Measurements from ENCODE around the gene ATG7. TPM values are rescaled to one million over a fixed set of nuclear protein-coding genes. Genes with fewer than 3 reads are reported as not detected.

ATG7 gene
- total RNA-seq, 4 donors from 2014 or later: 54.8 to 126 (median 100) TPM

DNA sequence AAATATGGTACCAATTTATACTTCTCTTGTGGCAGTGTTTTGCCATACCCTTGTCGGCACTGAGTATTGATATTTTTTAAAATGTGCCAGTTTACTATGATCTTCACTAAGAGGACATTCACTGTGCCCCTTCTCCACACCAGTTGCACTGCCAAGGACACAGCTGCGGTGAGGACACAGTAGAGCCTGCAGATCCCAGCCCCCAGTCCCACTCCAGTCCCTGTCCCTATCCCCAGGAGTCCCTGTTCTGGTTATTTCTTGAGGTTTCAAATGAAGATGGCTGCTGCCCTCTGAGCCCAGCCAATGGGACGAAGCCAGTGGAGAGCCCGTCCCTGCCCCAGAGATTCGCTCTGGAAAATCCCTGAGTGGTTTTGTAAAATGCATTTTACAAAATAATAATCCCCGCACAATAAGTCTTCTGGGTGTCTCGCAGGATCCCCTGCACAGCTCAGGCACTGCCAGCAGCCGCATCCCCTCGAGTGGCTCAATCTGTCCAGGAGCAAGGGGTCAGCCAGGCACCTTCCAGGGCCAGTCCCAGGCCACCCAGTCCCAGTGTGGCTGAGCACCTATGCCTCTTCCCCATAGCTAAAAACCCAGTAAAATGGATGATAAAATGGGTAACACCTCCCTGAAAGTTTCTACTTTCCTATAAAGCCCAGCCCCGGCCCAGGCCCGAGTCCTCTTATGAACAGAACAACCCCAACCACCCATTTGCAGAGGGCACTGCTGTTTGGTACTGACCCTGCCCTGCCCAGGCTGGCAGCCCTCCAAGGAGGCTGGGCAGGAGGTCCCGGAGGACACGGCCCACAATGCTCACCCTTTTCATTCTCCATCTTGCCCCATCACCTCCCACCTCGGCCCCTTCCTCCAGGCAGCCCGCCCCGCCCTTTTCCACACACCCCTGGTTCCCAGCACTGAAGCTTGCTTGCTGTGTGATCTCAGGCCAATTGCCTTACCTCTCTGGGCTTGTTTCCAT lies 280.4 kb downstream of the ATG7 start:
- TF ChIP-seq POLR2A (IDR thresholded peaks at IDR 0.05): no peak
- TF ChIP-seq, protein P1, sequence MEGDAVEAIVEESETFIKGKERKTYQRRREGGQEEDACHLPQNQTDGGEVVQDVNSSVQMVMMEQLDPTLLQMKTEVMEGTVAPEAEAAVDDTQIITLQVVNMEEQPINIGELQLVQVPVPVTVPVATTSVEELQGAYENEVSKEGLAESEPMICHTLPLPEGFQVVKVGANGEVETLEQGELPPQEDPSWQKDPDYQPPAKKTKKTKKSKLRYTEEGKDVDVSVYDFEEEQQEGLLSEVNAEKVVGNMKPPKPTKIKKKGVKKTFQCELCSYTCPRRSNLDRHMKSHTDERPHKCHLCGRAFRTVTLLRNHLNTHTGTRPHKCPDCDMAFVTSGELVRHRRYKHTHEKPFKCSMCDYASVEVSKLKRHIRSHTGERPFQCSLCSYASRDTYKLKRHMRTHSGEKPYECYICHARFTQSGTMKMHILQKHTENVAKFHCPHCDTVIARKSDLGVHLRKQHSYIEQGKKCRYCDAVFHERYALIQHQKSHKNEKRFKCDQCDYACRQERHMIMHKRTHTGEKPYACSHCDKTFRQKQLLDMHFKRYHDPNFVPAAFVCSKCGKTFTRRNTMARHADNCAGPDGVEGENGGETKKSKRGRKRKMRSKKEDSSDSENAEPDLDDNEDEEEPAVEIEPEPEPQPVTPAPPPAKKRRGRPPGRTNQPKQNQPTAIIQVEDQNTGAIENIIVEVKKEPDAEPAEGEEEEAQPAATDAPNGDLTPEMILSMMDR (IDR thresholded peaks at IDR 0.05): no peak
- no peaks in the 10 kb centered on the region for H3K27me3 ChIP-seq
- H3K36me3 ChIP-seq: no peaks in the 10 kb centered on the region
- no peak overlapping the region for H3K4me3 ChIP-seq
- DNase-seq: no peak
- intact Hi-C loops (cut with DNase I; ENCODE audit: low total_unique reads): no loop called here
- H3K27ac ChIP-seq: no peak overlapping the region
- no peaks in the 10 kb centered on the region for H3K9me3 ChIP-seq
- peaks cover 7 to 32% of the 10 kb centered on the region in 2 donors for H3K4me1 ChIP-seq

DNA sequence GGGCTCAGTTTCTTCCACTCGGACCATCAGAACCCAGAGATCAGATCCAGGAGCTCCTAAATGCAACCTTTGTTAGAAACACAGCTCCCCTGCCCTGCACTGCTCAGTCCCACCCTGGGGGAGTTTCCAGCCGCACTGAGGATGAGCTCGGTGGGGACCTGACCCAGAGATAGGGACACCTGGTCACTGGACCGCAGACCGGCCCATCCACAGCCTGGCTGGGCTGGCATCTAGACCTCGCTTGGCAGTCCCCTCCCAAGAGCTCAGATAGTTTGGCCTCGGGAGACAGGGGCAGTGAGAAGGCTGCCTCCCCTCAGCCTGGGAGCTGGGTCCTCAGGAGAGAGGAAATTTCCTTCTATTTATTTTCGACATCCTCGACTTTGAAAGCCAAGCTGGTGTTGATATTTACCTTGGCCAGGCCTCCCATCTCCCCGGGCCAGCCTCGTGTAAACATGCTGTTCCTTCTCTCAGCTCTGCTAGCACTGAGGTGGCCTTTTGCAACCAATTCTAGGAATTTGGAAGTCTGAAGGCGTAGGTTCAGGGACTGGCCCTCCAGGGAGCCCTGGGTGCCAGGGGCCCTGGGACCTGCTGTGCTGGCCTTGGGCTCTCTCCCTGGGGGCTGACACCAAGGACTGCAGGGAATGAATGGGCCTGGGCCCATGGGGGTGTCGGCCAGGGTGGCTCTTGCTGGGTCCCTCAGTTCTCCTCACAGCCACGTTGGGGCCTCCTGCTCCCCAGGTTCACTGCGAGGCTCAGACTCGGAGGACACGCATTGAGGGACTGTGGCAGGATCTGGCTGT lies 281.4 kb downstream of the ATG7 start:
- H3K9me3 ChIP-seq: no peaks in the 10 kb centered on the region
- no peaks in the 10 kb centered on the region for H3K36me3 ChIP-seq
- intact Hi-C loops (cut with DNase I; ENCODE audit: low total_unique reads): no loop called here
- no peak for DNase-seq
- H3K4me1 ChIP-seq: peaks cover 12 to 32% of the 10 kb centered on the region in 2 donors
- H3K4me3 ChIP-seq: no peak overlapping the region
- no peaks in the 10 kb centered on the region for H3K27me3 ChIP-seq
- H3K27ac ChIP-seq: peak overlapping the region; percentile 36 to 63
- TF ChIP-seq, protein P1 (IDR thresholded peaks at IDR 0.05): no peak
- no peak for TF ChIP-seq POLR2A (IDR thresholded peaks at IDR 0.05)

DNA sequence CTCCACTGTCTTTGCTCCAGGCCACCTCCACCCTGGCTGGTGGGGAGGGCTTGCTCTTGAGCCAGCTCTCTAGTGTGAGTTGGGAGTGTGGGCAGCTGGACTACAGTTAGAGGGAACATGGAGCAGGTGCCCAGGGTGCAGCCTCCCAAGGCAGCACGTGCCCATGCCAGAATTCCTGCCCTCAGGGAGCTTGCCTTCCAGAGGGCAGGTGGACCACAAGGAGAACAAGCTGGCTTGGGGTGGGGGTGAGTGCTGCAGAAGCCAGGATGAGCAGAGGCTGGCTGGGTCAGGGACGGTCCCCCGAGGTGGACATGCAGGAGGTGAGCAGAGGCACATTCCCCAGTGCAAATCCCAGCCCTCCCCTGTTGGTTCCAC lies 282.0 kb downstream of the ATG7 start:
- Histone ChIP-seq H3K9me3 (no peaks in the 10 kb centered on the region), H3K27me3 (no peaks in the 10 kb centered on the region), H3K27ac (peak overlapping the region; percentile 36 to 88), H3K4me1 (peaks cover 12 to 32% of the 10 kb centered on the region in 2 donors), H3K36me3 (no peaks in the 10 kb centered on the region), H3K4me3 (no peak overlapping the region)
- DNase-seq: peak in 1 of 2 donors; percentile 33
- intact Hi-C loops (cut with DNase I; ENCODE audit: low total_unique reads): no loop called here
- TF ChIP-seq, protein P1 (IDR thresholded peaks at IDR 0.05): no peak
- TF ChIP-seq POLR2A (IDR thresholded peaks at IDR 0.05): no peak

- DNase-seq: no peak
- intact Hi-C loops (cut with DNase I; ENCODE audit: low total_unique reads): no loop called here
- peaks cover 12 to 32% of the 10 kb centered on the region in 2 donors for H3K4me1 ChIP-seq
These were observed 282.5 kb downstream of the ATG7 start for GRCh38 chr3:11554666-11555065.

More at GRCh38 chr3:11554666-11555065, 282.5 kb downstream of the ATG7 start:
- Histone ChIP-seq H3K27me3 (no peaks in the 10 kb centered on the region), H3K9me3 (no peaks in the 10 kb centered on the region), H3K27ac (peak overlapping the region; percentile 53 to 88), H3K4me3 (no peak overlapping the region), H3K36me3 (no peaks in the 10 kb centered on the region)
- TF ChIP-seq, protein P1 (IDR thresholded peaks at IDR 0.05): no peak
- TF ChIP-seq POLR2A (IDR thresholded peaks at IDR 0.05): no peak

Measured in uterus (tissue), 4 donors.